HTR-8/SVneo (cell line): ENCODE data around the gene EMID1.
A peak's percentile ranks its signal among the peaks of the same experiment; 100 is the strongest.
"Not testable (repeated sequence)": the region's sequence is repeated elsewhere in the genome, so short reads cannot be mapped to it uniquely, and the experiment has no call there.

Source experiments
- DNase-seq: peaks from one replicate; pipeline ENCODE4 v3.0.0; 2011; ENCODE audit warnings: low spot score, mixed read lengths; ENCODE audit not compliant: insufficient read length
- FAIRE-seq: peaks from 2 replicates; lab custom pipeline; 2011; peaks lifted over from hg19 to GRCh38; lab: Jason Lieb, UNC

EMID1 gene

GRCh38 chr22:29208879-29209623 is 3.4 kb downstream of the EMID1 start:
- DNase-seq (no peak), FAIRE-seq (no peak)

DNA sequence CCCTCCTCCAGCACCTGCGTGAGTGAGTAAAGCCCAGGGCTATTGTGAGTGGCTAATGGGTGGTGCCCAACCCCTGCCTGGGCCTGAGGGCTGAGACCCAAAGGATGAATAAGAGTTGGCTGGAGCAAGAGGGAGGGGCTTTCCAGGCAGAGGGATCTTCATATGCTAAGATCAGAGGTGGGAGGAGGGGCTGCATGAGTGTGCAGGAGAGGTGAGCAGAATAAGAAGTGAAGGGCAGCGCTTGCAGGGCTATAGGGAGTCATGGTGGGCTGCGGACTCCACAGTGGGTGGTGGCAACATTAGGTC is 3.9 kb downstream of the EMID1 start:
- no peak for FAIRE-seq

DNA sequence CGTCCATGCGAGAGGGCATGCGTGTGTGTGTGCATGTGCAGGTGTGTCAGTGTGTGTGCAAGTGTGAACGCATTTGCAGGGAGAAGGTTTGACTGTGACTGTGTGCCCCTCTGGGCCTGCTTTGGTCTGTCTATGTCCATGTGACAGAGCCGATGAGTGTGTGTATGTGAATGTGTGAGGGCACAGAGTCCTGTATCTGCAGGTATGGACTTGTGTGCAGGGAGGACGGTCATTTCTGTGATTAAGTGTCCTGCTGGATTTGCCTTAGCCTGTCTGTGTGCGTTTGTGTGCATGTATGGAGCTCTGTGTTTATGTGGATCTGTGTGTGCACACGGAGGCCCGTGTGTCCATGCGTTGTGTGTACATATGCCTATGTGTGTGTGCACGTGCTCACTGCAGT is 5.4 kb downstream of the EMID1 start:
- FAIRE-seq (no peak), DNase-seq (no peak)

More for the DNA sequence above, 3.9 kb downstream of the EMID1 start:
- DNase-seq: no peak

DNA sequence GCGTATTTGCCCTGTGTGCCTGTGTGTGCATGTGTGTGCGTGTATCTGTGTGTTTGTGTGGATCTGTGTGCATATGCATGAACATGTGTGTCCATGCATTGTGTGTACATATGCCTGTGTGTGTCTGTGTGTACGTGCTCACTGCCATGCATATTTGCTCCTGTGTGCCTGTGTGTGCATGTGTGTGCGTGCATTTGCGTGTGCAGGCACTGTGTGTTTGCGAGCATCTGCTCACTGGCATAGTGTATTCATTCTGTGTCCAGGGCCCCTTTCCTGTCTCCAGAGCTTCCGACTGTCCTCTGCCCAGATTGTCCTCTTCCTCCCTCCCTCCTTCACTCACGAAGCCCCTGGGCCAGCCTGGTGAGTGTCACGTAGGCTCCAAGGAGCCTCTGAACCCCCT is 5.8 kb downstream of the EMID1 start:
- DNase-seq (no peak), FAIRE-seq (peak; percentile 38)

DNA sequence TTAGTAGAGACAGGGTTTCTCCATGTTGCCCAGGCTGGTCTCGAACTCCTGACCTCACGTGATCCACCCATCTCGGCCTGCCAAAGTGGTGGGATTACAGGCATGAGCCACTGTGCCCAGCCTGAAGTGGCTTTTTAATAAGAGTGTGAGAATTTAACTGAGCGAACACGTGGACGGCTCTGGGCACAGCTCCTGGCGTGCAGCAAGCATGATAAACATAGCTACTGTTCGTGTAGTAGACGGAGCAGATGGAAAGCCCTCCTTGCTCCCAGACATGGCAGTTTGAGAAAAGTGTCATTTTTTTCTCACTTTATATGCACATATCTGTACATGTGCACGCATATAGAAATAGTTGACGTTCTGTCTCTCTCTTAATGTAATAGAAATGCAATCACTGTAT is 7.0 kb downstream of the EMID1 start:
- DNase-seq (no peak), FAIRE-seq (no peak)

GRCh38 chr22:29213493-29213892 is 7.8 kb downstream of the EMID1 start:
- no peak for DNase-seq
- no peak for FAIRE-seq

DNA sequence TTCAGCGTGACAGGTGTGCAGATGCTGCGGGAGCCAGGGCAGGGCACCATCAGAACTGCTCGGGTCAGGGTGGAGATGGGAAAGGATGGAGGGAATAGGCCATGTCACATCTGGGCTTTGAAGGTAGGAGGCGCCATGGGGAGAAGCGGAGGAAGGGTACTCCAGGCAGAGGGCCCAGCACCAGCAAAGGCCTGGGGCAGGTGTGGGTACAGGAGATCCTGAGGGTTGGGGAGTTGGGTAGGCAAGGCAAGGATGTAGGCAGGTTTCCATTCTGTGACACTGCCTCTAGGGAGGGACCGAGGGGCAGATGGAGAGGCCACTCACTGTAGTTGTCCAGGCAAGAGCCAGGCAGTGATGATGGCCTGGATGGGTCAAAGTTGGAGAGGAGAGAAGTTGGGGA is 8.5 kb downstream of the EMID1 start:
- DNase-seq (no peak), FAIRE-seq (no peak)

DNA sequence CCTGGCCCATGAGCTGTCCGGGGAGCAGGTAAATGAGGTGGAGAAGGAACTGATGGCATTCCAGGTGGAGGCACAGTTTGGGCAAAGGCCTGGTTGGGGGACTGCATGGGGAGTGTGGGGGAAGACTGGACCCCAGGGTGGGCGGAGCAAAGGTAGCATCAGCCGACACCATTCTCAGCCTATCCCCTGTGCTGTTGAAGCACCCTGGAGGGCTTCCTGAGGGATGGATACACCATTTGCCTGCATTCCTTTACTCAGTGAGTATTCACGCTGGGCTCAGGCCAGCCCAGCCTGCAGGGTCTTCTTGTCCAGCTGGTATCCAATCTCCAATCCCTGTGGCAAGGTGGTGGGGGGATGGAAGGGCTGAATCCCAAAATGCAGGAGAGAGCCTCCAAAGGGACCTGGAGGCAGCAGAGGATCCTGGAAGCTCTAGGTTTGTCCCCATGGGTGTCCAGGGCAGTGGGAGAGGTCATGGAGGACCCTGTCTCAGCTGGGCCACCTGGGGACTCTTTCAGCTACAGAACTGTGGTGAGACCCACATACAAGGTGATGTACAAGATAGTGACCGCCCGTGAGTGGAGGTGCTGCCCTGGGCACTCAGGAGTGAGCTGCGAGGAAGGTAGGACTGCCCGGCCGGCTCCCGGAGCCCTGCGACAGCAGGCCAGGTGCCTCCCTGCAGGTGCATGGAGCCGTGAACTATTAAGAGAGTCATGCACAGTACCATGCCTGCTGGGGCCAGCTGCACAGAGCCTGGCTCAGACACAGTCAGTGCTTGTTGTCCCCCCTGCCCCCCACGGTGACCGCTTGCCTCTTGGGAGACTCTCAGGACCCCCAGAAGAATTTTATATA is 9.5 kb downstream of the EMID1 start:
- FAIRE-seq (no peak), DNase-seq (no peak)

GRCh38 chr22:29216011-29216872 is 10.5 kb downstream of the EMID1 start:
- DNase-seq: no peak
- no peak for FAIRE-seq

DNA sequence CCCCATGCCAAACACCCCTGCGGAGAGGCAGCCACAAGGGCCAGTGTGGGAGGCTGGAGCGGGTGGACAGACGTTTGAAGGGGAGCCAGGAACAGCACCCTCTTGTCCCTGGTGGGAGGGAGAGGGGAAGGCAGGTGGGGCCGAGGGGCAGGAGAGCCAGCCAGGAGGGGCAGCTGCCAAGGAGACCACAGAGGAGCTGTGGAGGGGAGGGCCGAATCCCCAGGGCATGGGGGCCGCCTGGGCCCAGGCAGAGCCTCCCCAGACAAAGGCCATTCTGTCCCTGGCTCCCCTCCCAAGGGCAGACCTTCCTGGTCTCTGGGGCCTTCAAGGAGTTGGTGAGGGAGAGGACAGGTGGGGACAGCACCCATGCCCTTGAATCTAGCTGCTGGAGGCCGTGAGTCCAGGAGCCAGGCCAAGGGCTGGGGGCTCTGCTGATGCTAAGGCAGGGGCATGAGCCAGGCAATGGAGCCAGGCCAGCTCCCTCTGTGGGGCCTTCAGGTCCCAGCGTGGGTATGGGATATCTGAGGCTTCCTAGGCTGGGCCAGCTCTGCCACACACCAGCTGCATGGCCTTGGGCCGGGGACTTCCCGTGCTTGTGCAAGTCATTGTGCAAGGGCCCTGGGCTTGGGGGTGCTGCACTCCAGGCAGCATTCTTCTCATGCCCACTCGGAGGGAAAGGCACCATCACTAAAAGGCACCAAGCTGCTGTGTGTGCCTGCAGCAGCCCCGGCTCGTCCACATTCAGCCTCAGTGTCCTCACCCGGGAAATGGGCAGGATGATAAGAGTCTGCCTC is 11.4 kb downstream of the EMID1 start:
- no peak for DNase-seq
- FAIRE-seq: no peak

- no peak for DNase-seq
- FAIRE-seq: no peak
Measured at GRCh38 chr22:29217827-29218757, 12.4 kb downstream of the EMID1 start.

DNA sequence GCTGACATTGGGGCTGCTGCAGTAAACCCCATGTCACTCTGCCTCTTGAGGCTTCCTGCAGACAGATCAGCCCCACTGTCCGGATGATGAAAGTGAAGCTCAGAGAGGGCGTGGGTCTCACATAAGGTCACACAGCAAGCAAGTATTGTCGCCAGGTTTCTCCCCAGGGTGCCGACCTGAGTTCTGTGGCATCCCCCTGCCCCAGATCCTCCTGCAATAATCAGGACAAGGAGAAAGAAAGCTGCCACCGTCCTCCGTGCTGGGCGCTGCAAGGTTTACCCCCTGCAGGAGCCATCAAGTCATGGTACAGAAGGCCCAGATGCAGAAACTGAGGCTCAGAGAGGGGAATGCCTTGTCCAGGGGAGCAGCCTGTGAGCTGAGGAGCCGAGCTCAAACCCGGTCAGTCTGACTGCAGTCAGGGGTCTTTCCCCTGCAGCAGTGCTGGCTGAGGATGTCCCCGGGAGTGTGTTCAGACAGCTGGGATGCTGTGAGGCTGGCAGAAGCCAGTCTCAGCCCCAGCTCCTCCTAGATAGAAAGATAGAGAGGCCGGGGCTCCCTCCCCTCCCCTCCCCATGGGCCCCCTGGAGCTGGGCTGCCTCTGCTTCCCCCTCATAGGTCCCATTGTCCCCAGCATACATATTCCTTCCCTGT is 13.2 kb downstream of the EMID1 start:
- no peak for FAIRE-seq
- no peak for DNase-seq

DNA sequence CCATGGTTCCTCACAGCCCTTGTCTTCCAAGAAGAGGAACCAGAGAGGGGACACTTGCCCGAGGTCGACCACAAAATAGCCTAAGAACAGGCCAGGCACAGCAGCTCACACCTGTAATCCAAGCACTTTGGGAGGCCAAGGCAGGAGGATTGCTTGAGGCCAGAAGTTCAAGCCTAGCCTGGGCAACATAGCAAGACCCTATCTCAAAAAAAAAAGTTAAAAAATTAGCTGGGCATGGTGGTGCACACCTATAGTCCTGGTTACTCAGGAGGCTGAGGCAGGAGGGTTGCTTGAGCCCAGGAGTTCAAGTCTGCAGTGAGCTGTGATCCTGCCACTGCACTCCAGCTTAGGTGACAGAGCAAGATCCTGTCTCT is 13.7 kb downstream of the EMID1 start:
- FAIRE-seq, DNase-seq: not testable (repeated sequence)

DNA sequence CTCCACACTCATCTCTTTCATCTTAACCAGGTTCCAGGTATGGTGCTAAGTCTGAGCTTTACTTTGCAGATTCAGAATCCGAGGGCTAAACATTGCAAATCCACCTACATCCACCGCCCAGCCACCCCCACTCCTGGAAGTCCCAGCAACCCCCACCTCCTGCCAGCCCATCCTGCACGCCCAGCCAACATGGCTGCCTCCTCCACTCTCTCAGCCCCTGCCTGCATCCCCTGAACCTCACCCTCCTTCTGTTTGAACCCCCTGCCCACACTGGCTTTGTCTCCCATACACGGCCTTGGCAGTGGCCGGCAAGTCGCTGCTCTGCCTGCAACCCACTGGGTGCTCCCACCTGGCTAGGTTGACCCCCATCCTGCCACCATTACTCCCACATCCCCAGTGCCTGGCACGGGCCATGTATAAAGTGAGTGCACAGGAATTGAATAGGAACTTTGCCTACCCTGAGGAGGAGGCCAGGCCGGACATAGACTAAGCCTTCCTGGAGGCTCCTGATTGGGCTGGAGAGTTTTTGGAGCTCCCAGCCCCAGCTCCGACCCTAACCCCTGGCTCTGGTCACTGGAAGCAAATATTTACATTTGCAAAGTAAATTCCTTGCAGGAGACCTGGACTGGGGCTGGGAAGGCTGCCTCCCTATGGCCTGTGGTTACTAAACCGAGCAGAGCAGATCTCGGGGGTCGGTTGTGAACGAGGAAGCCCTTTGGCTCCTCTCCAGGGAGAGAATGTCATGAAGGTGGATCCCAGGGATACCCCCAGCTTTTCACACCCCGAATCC is 14.4 kb downstream of the EMID1 start:
- DNase-seq: no peak

GRCh38 chr22:29224121-29224858 is 18.6 kb downstream of the EMID1 start:
- DNase-seq (no peak), FAIRE-seq (no peak)

More for the DNA sequence above, 14.4 kb downstream of the EMID1 start:
- FAIRE-seq: no peak

DNA sequence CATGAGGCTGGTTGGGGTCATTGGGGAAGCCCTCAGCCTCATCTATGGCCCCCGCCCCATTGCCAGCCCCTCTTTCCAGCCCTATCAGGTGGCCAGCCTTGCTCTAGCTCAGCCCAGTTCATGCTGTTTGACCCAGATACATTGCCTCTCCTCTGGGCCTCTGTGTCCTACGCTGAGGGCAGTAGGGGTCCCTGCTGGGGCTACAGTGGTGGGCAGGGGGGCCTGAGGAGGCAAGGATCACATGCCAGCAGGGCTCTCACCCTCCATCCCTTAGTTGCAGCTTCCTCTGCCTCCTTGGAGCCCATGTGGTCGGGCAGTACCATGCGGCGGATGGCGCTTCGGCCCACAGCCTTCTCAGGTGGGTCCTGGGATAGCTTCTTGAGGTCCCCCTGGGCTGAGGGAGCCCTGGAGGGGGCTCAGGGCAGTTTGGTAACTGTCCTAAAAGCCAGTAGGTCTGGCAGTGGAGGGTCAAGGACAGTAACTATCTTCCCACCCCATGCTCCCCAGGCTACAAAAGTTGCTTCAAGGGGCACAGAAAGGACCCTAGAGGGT is 19.2 kb downstream of the EMID1 start:
- DNase-seq (no peak), FAIRE-seq (no peak)
